K562 (cell line): Measurements from ENCODE around the gene PRKG1.

Experiments used
- CCAR2 ChIP-seq: fragments of 200-400 bp; formaldehyde crosslinking; IDR thresholded peaks from 2 replicates; pipeline ENCODE4 v1.6.1; 2017; ENCODE audit warnings: mild to moderate bottlenecking, low read depth, low read length
- CHD2 ChIP-seq: IDR thresholded peaks from 2 replicates; pipeline ENCODE4 v1.6.1; 2011; ENCODE audit warnings: low read depth, low read length
- CREM ChIP-seq: IDR thresholded peaks from 2 replicates; pipeline ENCODE4 v1.6.1; 2014; ENCODE audit warnings: antibody characterized with exemption, low read depth
- KHSRP ChIP-seq: fragments of 450-650 bp; IDR thresholded peaks from 2 replicates; pipeline ENCODE4 v1.6.1; 2017
- MXI1 ChIP-seq: IDR thresholded peaks from 2 replicates; pipeline ENCODE4 v1.6.1; 2011; ENCODE audit warnings: low read depth, mild to moderate bottlenecking, improper control_type of control experiment, low read length
- RCOR1 ChIP-seq, 2 experiments: IDR thresholded peaks; 2 replicates each; pipeline ENCODE4 v1.6.1; 2012; ENCODE audit warnings: low read depth in 2 of 2, low read length in 2 of 2, borderline replicate concordance in 1 of 2, improper control_type of control experiment in 1 of 2
- SMC3 ChIP-seq: conservative IDR thresholded peaks from 2 replicates; pipeline ENCODE4 v1.6.1; 2011; ENCODE audit warnings: low read depth, low read length, improper control_type of control experiment; ENCODE audit not compliant: insufficient read depth
- TARDBP ChIP-seq: fragments of 450-650 bp; IDR thresholded peaks from 2 replicates; pipeline ENCODE4 v1.6.1; 2016
- ZFP36 ChIP-seq: fragments of 150-350 bp; IDR thresholded peaks from 2 replicates; pipeline ENCODE4 v1.6.1; 2018; ENCODE audit warnings: low read length, low read depth; ENCODE audit not compliant: partially characterized antibody
- ZNF780A ChIP-seq: fragments of 250-450 bp; sonication (Bioruptor Pico); IDR thresholded peaks from 2 replicates; pipeline ENCODE4 v1.5.0; 2021; ENCODE audit warnings: mild to moderate bottlenecking

- TF ChIP-seq ZFP36 = no peak
- TF ChIP-seq CREM = no peak
- no peak for TF ChIP-seq CHD2
- TF ChIP-seq KHSRP = no peak
- no peak for TF ChIP-seq RCOR1 (IDR thresholded peaks at IDR 0.05; ENCODE audit: borderline replicate concordance in 1 of 2, low read depth in 2 of 2, low read length in 2 of 2)
- TF ChIP-seq ZNF780A = no peak
- no peak for TF ChIP-seq SMC3
- no peak for TF ChIP-seq CCAR2
- no peak for TF ChIP-seq TARDBP
- TF ChIP-seq MXI1 = no peak
Measured at GRCh38 chr10:51528527-51528926, 454.2 kb downstream of the PRKG1 start.
